Fibroblast of the aortic adventitia (primary cell): Measurements from ENCODE around the gene SLC6A19. TPM values are rescaled to one million over a fixed set of nuclear protein-coding genes. Genes with fewer than 3 reads are reported as not detected.

Source experiments
- DNase-seq: peaks from one replicate; pipeline ENCODE4 v3.0.0-alpha.2; 2010; ENCODE audit warnings: low read depth
- H3K4me3 ChIP-seq: 2 replicates; pipeline ENCODE4 v1.5.1; 2011; ENCODE audit warnings: low read depth, mild to moderate bottlenecking, control low read depth, low read length, moderate library complexity
- total RNA-seq: library from RNA; depleted of rRNA; stranded (reverse); fragments of >200 nt; gene quantifications from 2 replicates; pipeline ENCODE4 v1.2.3, GENCODE V29; 2012; ENCODE audit warnings: low replicate concordance
- TF ChIP-seq, protein P1 (sequence below): IDR thresholded peaks from 2 replicates; pipeline ENCODE4 v1.5.1; 2011; ENCODE audit warnings: mild to moderate bottlenecking, low read length, control low read depth, inconsistent platforms; ENCODE audit not compliant: insufficient read depth

The SLC6A19 gene
- total RNA-seq, 1 donor: not detected

DNA sequence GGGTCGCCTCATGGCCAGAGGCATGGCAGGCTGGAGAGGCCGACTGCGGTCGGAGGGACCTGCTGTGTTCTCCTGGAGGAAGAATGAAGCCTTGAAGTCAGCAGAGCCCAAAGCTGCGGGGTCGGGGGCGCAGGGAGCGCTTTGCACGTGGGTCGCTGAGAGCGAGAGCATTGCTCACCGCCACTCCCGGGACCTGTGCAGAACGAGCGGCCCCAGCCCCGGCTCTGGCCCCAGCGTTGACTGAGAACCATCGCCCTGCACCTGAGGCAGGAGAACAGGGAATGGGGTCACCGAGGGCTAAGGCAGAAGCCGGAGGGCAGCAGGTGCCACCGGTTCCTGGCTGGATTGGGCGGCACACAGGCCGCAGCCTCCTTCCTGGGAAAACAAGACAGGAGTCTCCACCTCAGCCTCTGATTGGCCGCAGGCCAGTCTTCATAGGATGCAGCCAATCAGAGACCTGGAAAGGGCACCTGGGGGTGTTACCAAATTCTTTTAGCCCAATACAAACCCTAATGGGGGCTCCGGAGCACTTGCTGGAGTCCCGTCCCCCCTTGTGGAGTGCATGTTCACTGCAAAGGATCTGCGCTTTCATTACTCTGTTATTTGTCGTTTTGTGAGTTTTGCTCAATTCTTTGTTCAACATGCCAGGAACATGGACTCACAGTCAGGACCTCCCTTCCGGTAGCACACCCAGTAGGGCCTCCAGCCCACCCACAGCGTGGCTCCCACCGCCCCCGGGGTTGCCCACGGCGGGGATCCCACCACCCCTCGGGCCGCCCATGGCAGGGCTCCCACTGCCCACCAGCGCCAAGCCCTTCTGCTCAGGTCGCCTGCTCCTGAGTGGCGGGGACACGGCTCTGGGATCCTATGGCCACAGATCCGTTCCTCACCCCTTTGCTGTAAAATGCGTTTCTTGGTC is 24.7 kb upstream of the SLC6A19 start:
- H3K4me3 ChIP-seq: no peak overlapping the region
- TF ChIP-seq, protein P1, sequence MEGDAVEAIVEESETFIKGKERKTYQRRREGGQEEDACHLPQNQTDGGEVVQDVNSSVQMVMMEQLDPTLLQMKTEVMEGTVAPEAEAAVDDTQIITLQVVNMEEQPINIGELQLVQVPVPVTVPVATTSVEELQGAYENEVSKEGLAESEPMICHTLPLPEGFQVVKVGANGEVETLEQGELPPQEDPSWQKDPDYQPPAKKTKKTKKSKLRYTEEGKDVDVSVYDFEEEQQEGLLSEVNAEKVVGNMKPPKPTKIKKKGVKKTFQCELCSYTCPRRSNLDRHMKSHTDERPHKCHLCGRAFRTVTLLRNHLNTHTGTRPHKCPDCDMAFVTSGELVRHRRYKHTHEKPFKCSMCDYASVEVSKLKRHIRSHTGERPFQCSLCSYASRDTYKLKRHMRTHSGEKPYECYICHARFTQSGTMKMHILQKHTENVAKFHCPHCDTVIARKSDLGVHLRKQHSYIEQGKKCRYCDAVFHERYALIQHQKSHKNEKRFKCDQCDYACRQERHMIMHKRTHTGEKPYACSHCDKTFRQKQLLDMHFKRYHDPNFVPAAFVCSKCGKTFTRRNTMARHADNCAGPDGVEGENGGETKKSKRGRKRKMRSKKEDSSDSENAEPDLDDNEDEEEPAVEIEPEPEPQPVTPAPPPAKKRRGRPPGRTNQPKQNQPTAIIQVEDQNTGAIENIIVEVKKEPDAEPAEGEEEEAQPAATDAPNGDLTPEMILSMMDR: no peak
- DNase-seq: no peak

DNA sequence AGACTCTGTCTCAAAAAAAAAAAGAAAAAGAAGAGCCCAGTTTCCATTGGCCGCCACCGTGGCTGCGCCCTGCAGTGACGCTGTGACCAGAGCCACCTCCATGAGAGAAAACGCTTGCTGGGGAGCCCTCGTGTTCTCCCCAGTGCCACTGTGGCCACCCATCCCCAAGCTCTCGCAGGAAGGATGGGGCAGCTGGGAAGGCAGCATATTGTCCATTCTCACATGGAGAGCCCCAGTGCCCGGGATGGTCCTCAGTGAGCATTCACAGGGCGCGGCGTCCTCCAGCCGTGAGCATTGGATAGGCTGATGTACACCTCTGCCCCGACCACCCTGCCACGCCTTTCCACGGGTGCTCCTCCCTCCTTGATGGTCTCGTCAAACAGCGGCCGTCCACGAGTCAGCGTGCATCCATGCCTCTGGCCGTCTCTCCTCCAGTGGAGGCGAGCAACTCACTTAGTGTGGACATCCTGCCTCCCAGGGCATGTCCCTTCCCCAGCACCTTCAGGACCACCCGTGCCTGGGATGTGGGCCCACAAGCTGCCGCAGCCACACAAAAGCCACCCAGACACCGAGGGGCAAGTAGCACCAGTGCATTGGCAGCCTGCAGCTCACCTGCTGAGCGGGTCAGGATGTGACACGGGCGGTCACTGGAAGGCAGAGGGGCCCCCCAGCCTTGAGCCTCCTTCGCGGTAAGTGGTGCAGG is 23.4 kb upstream of the SLC6A19 start:
- H3K4me3 ChIP-seq: no peak overlapping the region
- TF ChIP-seq, protein P1: no peak
- no peak for DNase-seq

DNA sequence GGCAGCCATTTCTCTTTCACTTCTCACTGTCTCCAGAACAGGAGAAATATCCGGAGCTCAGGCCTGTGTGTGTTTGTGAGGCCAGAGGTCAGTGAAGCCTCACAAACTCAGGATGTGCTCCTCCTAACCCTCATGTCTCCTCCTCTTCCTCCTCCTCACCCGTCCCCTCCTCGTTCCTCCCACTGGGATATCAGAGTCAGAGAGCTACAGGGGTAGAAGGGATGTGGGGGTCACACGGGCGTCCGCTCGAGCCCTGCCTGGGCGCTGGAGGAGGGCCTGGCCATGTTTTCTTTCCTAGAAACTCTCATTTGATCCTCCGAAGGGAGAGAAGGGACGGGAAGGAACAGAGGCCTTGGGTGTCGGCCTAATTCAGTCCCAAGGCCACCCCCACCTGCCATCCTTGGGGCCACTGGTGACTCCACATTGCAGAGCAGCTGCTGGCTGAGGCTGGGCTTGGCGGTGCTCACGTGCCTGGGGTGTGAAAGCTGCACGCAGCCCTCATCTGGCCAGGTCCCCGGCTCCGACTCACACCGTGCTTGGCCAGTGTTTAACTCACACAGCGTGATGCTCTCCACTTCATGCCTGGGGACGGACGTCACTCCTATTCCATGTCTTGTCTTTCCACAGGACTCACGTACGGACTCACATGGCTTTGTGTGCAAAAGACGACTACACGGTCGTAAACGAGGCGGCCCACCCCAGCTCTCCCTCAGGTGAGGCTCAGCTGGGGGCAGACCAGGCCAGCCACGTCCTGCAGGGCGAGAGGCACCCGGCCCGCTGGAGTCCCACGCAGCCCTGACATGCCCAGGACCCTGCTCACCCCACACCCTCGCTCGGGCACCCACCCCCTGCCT is 22.6 kb upstream of the SLC6A19 start:
- TF ChIP-seq, protein P1: no peak
- no peak overlapping the region for H3K4me3 ChIP-seq
- DNase-seq: no peak

DNA sequence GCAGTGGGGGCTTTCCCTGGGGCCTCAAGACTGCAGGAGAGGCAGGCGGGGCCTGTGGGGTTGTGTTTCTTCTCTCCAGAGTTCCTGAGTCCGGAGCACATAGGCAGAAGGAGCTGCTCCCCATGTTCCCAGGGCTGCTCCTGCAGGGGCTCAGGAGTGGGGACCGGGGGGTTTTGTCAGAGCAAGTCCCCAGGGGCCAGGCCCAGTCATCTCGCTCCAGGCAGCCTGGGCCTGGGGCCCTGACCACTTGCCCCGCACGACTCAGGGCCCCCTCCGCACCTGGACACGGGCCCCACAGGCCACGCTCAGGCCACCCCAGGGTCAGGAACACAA is 22.0 kb upstream of the SLC6A19 start:
- TF ChIP-seq, protein P1: no peak
- no peak for DNase-seq
- no peak overlapping the region for H3K4me3 ChIP-seq

DNA sequence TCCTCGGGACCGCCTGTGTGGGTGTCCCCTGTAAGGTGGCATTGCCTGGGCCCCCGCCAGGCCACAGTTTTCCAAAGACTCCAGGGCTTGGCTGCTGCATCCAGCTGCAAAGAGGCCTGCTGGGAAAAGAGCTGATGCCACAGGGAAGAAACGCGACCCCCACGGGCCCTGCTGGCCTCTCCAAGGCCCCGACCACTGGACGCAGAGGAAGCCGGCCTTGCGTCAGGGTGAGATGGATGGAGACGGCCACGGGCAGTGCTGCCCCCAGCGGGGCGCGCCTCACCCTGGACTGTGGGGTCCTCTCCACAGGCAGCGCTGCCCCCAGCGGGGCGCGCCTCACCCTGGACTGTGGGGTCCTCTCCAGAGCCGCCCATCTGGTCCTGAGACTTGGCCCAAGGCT is 21.3 kb upstream of the SLC6A19 start:
- no peak overlapping the region for H3K4me3 ChIP-seq
- TF ChIP-seq, protein P1: no peak
- DNase-seq: no peak

DNA sequence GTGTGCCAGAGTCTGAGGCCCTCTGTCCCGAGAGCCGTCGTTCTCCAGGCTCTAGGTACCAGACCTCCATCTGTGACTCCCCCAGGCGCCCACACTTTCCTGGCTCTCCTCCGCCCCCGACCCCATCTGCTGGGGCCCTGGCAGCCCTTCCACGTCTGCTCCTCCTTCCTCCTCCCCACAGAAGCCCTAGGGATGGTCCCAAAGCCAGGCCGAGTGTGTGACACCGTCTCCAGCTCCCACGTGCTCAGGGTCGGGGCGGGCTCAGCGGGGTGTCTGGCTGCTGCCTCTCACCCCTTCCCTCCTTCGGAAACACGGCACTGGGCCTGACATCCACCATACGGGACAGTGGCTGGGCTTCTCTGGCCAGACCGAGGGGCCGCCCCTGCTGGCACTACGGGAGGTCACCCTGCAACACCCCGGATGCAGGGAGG is 20.5 kb upstream of the SLC6A19 start:
- no peak overlapping the region for H3K4me3 ChIP-seq
- DNase-seq: no peak
- TF ChIP-seq, protein P1: no peak
